ENCODE results near the gene GDPD5.

Gene GDPD5

DNA sequence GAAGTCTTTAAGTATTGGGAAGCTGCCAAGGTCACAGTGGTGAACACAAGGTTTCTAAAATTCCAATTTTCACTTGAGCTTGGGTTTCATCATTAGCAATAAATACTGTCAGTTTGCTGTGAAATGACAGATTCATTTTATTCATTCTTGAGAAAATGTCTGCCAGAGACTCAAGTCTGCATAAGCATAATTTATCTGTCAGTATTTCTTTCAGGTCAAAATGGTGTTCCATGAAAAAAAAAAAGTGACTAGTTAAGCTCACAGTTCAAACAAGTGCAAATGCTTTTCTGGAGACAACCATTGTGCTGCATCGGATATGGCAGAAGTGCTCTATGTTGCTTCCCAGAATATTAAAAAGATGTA is 8.1 kb upstream of the GDPD5 start:
- 0 out of 2 replicates have a peak, but pooled peaks cover 2% of the 10 kb centered on the region for H3K27me3 ChIP-seq (ENCODE audit: insufficient read depth, low read length)
- H3K9me3 ChIP-seq (ENCODE audit: low read length) = no peaks in the 10 kb centered on the region
- no peak overlapping the region for H3K9ac ChIP-seq (ENCODE audit: low read length)
- no peak overlapping the region for H3K4me2 ChIP-seq (ENCODE audit: low read length)
- no peaks in the 10 kb centered on the region for H3K79me2 ChIP-seq (ENCODE audit: insufficient read depth, low read length)
- no peaks in the 10 kb centered on the region for H3F3A ChIP-seq (ENCODE audit: insufficient read depth, low read length)
- H3K4me3 ChIP-seq (ENCODE audit: low read depth, low read length, poor library complexity, severe bottlenecking) = no peak overlapping the region
- no peak overlapping the region for H2AFZ ChIP-seq (ENCODE audit: low read length)
- H3K9me2 ChIP-seq (ENCODE audit: low read depth, low read length) = no peaks in the 10 kb centered on the region
- H3K4me1 ChIP-seq (ENCODE audit: insufficient read depth, low read length, severe bottlenecking) = peaks cover 13% of the 10 kb centered on the region
- H3K27ac ChIP-seq (ENCODE audit: low read depth, low read length, poor library complexity, severe bottlenecking) = no peak overlapping the region
- H3K36me3 ChIP-seq (ENCODE audit: insufficient read depth, low read length) = no peaks in the 10 kb centered on the region
- no peaks in the 10 kb centered on the region for H4K20me1 ChIP-seq (ENCODE audit: insufficient read depth, low read length)
- no peak for TF ChIP-seq EZH2 (IDR thresholded peaks at IDR 0.05; ENCODE audit: borderline replicate concordance, low read length)
- TF ChIP-seq, protein P1, sequence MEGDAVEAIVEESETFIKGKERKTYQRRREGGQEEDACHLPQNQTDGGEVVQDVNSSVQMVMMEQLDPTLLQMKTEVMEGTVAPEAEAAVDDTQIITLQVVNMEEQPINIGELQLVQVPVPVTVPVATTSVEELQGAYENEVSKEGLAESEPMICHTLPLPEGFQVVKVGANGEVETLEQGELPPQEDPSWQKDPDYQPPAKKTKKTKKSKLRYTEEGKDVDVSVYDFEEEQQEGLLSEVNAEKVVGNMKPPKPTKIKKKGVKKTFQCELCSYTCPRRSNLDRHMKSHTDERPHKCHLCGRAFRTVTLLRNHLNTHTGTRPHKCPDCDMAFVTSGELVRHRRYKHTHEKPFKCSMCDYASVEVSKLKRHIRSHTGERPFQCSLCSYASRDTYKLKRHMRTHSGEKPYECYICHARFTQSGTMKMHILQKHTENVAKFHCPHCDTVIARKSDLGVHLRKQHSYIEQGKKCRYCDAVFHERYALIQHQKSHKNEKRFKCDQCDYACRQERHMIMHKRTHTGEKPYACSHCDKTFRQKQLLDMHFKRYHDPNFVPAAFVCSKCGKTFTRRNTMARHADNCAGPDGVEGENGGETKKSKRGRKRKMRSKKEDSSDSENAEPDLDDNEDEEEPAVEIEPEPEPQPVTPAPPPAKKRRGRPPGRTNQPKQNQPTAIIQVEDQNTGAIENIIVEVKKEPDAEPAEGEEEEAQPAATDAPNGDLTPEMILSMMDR (IDR thresholded peaks at IDR 0.05; ENCODE audit: low read length) = no peak

DNA sequence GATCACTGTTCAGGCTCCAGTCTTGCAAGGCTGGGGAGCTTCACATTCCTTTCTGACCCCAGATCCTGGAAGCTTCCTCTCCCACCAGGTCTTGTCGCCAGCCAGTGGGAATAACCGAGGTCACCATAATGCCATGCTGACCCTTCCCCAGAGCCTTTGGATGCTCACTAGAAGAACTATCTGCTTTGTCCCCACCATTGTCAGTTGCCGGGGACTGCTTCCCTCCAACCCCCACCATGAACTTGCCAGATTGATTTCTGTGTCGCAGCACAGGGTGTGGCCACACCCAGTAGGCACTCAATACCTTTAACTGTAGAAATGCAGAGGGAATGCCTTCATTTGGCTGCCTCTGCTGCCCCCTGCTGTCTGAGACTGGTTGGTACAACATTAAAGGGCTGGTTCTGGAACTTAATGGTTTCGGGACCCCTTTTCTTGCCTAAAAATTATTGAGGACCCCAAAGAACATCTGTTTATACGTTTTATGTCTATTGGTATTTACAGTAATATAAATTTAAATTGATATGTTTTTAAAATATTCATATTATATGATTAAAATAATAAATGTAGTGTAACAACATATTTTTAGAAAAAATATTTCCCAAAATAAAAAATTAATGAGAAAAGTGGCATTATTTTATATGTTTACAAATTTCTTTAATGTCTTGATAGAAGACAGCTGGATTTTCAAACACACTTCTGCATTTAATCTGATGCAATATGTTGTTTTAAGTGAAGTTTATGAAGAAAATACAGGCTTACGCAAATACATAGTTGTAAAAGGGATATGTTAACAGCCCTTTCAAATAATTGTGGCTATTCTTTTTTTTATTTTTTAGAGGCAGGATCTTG is 6.7 kb upstream of the GDPD5 start:
- no peaks in the 10 kb centered on the region for H3K79me2 ChIP-seq (ENCODE audit: insufficient read depth, low read length)
- no peaks in the 10 kb centered on the region for H3K9me2 ChIP-seq (ENCODE audit: low read depth, low read length)
- H4K20me1 ChIP-seq (ENCODE audit: insufficient read depth, low read length) = no peaks in the 10 kb centered on the region
- TF ChIP-seq, protein P1 (IDR thresholded peaks at IDR 0.05; ENCODE audit: low read length) = peak; percentile 86
- no peak for TF ChIP-seq EZH2 (IDR thresholded peaks at IDR 0.05; ENCODE audit: borderline replicate concordance, low read length)
- H3K27me3 ChIP-seq (ENCODE audit: insufficient read depth, low read length) = no peaks in the 10 kb centered on the region
- H3K27ac ChIP-seq (ENCODE audit: low read depth, low read length, poor library complexity, severe bottlenecking) = no peak overlapping the region
- H3K4me3 ChIP-seq (ENCODE audit: low read depth, low read length, poor library complexity, severe bottlenecking) = no peak overlapping the region
- H3K9ac ChIP-seq (ENCODE audit: low read length) = no peak overlapping the region
- H3K9me3 ChIP-seq (ENCODE audit: low read length) = no peaks in the 10 kb centered on the region
- no peaks in the 10 kb centered on the region for H3F3A ChIP-seq (ENCODE audit: insufficient read depth, low read length)
- no peaks in the 10 kb centered on the region for H3K36me3 ChIP-seq (ENCODE audit: insufficient read depth, low read length)
- H3K4me2 ChIP-seq (ENCODE audit: low read length) = no peak overlapping the region
- no peak overlapping the region for H2AFZ ChIP-seq (ENCODE audit: low read length)
- peaks cover 7% of the 10 kb centered on the region for H3K4me1 ChIP-seq (ENCODE audit: insufficient read depth, low read length, severe bottlenecking)

DNA sequence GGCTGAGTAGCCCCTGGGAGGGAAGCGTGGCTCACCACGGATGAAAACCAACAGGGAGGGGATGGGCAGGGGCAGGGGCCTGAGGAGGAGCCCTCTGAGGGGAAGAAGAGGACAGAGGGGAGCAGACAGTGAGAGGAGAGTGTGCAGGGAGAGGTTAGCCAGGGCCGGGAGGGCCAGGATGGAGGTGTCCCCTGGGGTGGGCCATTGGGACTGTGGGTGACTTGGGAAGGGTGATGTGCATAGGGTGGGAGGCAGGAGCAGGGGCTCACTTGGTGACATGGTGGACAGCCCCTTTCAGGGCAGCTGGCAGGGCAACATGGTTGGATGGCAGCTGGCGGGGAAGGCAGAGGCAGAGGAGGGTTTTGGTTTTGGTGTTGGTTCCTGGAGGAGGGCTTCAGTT is 5.6 kb upstream of the GDPD5 start:
- H3K4me2 ChIP-seq (ENCODE audit: low read length) = no peak overlapping the region
- no peaks in the 10 kb centered on the region for H4K20me1 ChIP-seq (ENCODE audit: insufficient read depth, low read length)
- no peak for TF ChIP-seq EZH2 (IDR thresholded peaks at IDR 0.05; ENCODE audit: borderline replicate concordance, low read length)
- TF ChIP-seq, protein P1 (IDR thresholded peaks at IDR 0.05; ENCODE audit: low read length) = no peak
- no peak overlapping the region for H3K27ac ChIP-seq (ENCODE audit: low read depth, low read length, poor library complexity, severe bottlenecking)
- no peaks in the 10 kb centered on the region for H3K36me3 ChIP-seq (ENCODE audit: insufficient read depth, low read length)
- no peak overlapping the region for H2AFZ ChIP-seq (ENCODE audit: low read length)
- no peaks in the 10 kb centered on the region for H3K9me3 ChIP-seq (ENCODE audit: low read length)
- no peak overlapping the region for H3K4me3 ChIP-seq (ENCODE audit: low read depth, low read length, poor library complexity, severe bottlenecking)
- H3K9me2 ChIP-seq (ENCODE audit: low read depth, low read length) = no peaks in the 10 kb centered on the region
- no peak overlapping the region for H3K9ac ChIP-seq (ENCODE audit: low read length)
- H3F3A ChIP-seq (ENCODE audit: insufficient read depth, low read length) = no peaks in the 10 kb centered on the region
- no peaks in the 10 kb centered on the region for H3K27me3 ChIP-seq (ENCODE audit: insufficient read depth, low read length)
- H3K4me1 ChIP-seq (ENCODE audit: insufficient read depth, low read length, severe bottlenecking) = peaks cover 2% of the 10 kb centered on the region
- H3K79me2 ChIP-seq (ENCODE audit: insufficient read depth, low read length) = no peaks in the 10 kb centered on the region
